Measurements from ENCODE around the gene COLGALT1. TPM values are rescaled to one million over a fixed set of nuclear protein-coding genes. Genes with fewer than 3 reads are reported as not detected.
"Not testable (repeated sequence)": the region's sequence is repeated elsewhere in the genome, so short reads cannot be mapped to it uniquely, and the experiment has no call there.

COLGALT1 gene
- total RNA-seq, 1 donor = 62.5 TPM

DNA sequence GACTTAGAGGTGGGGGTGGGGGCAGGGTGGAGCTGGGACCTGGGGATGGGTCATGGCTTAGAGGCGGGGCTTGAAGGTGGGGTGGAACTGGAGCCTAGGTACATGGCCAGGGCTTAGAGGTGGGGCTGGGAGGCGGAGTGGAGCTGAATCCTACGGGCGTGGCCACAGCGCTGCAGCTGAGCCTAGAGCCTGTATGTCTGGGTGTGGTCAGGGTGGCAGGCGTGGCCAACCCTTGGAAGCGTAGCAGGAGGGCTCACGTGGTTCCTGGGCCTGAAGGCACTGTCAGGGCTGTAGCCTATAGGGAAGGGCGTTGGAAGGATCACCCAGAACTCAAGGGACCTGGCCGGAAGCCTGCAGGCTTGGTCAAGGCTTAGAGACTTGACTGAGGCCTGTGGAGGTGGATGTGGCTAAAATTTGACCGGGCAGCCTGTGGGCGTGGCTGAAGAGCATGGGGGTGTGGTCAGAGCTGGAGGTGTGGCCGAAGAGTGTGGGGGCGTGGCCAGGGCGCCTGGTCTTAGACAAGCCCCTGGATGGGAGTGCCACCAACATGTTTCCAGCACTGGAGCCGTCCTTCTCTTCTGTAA is 24.3 kb downstream of the COLGALT1 start:
- H3K4me3 ChIP-seq (ENCODE audit: low read depth, low read length) = no peak overlapping the region
- peak; percentile 75 for DNase-seq (ENCODE audit: low read depth)
- TF ChIP-seq, protein P1, sequence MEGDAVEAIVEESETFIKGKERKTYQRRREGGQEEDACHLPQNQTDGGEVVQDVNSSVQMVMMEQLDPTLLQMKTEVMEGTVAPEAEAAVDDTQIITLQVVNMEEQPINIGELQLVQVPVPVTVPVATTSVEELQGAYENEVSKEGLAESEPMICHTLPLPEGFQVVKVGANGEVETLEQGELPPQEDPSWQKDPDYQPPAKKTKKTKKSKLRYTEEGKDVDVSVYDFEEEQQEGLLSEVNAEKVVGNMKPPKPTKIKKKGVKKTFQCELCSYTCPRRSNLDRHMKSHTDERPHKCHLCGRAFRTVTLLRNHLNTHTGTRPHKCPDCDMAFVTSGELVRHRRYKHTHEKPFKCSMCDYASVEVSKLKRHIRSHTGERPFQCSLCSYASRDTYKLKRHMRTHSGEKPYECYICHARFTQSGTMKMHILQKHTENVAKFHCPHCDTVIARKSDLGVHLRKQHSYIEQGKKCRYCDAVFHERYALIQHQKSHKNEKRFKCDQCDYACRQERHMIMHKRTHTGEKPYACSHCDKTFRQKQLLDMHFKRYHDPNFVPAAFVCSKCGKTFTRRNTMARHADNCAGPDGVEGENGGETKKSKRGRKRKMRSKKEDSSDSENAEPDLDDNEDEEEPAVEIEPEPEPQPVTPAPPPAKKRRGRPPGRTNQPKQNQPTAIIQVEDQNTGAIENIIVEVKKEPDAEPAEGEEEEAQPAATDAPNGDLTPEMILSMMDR (IDR thresholded peaks at IDR 0.05; ENCODE audit: insufficient read depth, low read length) = no peak

DNA sequence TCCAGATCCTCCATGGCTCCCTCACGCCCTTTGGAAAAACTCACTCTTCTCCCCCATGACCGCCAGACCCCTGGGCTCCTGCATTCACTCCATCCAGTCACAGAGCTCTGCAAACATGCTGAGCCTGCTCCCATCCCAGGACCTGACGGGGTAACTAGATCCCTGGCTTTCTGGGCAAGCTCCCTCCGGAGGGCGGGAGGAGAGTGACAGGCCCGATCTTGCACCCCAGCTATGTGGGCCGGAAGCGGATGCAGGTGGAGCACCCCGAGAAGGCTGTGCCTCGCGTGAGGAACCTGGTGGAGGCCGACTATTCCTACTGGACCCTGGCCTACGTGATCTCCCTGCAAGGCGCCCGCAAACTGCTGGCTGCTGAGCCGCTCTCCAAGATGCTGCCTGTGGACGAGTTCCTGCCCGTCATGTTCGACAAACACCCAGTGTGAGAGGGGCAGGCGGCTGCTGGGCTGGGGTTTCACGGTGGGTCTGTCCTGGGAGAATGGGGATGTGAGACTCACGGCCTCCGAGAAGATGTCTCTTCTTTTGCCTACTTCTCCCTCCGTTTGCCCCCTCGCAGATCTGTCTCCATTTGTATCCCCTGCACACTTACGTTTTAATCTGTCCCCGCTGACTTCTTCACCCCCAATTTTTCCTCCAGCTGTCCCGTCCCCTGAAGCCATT is 25.2 kb downstream of the COLGALT1 start:
- DNase-seq (ENCODE audit: low read depth) = no peak
- TF ChIP-seq, protein P1 (IDR thresholded peaks at IDR 0.05; ENCODE audit: insufficient read depth, low read length) = no peak

DNA sequence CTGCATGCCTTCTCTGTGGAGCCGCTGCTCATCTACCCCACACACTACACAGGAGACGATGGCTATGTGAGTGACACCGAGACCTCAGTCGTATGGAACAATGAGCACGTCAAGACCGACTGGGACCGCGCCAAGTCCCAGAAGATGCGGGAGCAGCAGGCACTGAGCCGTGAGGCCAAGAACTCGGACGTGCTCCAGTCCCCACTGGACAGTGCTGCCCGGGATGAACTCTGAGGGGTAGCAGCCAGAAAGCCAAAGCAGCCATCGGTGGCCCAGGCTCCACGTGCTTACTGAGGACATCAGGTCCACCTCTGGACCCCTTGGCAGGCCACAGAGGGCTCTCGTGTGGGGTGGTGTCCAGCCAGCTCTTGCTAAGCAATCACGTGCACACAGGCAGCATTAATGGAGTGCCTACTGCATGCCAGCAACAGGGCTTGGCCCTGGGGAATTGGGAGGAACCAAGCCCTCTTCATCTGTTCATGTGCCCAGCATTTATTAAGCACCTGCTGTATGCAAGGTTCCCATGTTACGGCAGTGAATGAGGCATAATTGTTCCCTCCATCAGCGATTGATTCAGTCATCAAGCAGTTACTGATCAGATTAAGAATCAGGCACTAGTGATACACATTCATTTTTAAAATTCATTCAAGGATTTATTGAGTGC is 25.9 kb downstream of the COLGALT1 start:
- no peak overlapping the region for H3K4me3 ChIP-seq (ENCODE audit: low read depth, low read length)
- TF ChIP-seq, protein P1 (IDR thresholded peaks at IDR 0.05; ENCODE audit: insufficient read depth, low read length) = no peak
- no peak for DNase-seq (ENCODE audit: low read depth)

More for the DNA sequence above, 25.2 kb downstream of the COLGALT1 start:
- H3K4me3 ChIP-seq (ENCODE audit: low read depth, low read length) = no peak overlapping the region

DNA sequence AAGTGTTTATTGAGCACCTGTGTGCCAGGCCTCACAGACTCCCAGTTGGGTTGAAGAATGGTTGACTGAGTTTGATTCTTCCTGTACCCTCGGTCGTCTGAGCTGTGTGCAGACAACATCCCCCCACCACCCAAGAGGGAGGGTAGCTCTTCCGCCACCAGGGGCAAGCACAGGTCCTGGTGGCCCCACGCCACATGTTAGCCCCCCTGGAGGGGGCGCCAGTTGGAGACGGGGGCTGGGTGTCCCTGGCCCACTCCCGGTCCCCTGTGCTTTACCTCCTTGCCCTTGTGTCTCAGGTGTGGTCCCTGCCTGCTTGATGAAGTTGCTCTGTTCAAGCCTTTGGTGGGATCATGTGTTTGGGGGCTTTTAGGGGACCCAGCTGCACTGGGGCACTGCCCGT is 27.2 kb downstream of the COLGALT1 start:
- H3K4me3 ChIP-seq (ENCODE audit: low read depth, low read length) = no peak overlapping the region
- no peak for DNase-seq (ENCODE audit: low read depth)
- TF ChIP-seq, protein P1 (IDR thresholded peaks at IDR 0.05; ENCODE audit: insufficient read depth, low read length) = no peak

DNA sequence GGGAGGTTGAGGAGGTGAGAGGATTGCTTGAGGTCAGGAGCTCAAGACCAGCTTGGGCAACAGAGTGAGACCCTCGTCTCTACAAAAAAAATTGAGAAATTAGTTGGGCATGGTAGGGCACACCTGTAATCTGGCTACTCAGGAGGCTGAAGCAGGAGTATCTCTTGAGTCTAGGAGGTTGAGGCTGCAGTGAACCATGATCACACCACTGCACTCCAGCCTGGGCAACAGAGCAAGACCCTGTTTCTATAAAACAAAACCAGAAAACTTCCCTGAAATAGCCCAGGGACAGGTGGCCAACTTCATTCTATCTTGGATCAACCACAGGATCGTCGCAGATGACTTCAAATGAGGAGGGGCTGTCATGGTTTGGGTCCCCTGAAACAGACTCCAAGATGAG is 28.7 kb downstream of the COLGALT1 start:
- no peak for DNase-seq (ENCODE audit: low read depth)
- H3K4me3 ChIP-seq (ENCODE audit: low read depth, low read length) = no peak overlapping the region
- TF ChIP-seq, protein P1 (IDR thresholded peaks at IDR 0.05; ENCODE audit: insufficient read depth, low read length) = no peak

DNA sequence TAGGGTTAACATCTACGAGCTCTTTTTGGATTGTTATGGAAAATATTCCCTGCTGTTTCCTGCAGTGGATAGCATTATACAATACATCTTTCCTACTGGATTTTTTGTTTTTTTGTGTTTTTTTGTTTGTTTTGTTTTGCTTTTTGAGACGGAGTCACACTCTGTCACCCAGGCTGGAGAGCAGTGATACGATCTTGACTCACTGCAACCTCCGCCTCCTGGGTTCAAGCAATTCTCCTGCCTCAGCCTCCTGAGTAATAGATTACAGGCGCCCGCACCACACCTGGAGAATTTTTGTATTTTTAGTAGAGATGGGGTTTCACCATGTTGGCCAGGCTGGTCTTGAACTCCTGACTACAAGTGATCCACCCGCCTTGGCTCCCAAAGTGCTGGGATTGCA is 29.9 kb downstream of the COLGALT1 start:
- not testable (repeated sequence) for H3K4me3 ChIP-seq (ENCODE audit: low read depth, low read length); DNase-seq (ENCODE audit: low read depth)

DNA sequence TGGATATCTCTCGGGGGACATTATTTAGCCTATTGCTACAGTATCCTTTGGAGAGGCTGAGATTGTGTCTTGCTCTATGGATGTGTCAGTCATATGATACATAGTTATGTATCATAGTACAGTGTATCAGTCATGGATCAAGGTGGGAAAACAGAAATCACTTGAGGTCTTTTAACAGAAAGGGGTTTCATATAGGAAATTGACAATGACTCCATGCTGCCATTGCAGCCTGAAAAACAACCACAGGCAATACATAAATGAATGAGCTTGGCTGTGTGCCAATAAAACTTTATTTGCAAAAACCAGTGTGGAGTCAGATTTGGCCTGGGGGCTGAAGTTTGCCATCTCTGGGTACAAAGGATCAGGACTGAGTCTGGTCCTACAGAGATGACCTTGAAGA is 35.4 kb downstream of the COLGALT1 start:
- TF ChIP-seq, protein P1 (IDR thresholded peaks at IDR 0.05; ENCODE audit: insufficient read depth, low read length) = no peak
- no peak for DNase-seq (ENCODE audit: low read depth)
- no peak overlapping the region for H3K4me3 ChIP-seq (ENCODE audit: low read depth, low read length)

DNA sequence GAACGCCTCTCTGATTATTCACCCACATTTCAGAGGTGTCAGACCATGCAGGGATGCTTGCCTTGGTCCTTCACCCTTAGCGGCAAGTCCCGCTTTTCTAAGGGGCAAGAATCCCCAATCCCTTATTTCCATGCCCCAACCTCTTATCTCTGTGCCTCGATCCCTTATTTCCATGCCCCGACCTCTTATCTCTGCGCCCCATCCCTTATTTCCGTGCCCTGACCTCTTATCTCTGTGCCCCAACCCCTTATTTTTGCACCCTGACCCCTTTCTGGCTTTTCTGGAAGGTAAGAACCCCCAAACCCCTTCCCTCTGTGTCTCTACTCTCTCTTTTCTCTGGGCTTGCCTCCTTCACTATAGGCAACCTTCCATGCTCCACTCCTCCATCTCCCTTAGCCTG is 38.8 kb downstream of the COLGALT1 start:
- DNase-seq (ENCODE audit: low read depth); H3K4me3 ChIP-seq (ENCODE audit: low read depth, low read length): not testable (repeated sequence)

DNA sequence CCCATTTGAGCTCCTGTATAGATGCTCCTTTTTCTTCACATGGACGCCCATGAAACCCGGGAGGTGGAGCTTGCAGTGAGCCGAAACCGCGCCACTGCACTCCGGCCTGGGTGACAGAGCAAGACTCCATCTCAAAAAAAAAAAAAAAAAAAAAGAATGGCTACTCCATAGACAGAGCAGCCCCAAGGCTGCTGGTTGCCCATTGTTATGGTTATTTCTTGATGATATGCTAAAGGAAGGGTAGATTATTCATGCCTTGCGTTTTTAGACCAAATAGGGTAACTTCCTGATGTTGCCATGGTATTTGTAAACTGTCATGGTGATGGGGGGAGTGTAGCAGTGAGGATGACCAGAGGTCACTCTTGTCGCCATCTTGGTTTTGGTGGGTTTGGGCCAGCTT is 42.6 kb downstream of the COLGALT1 start:
- not testable (repeated sequence) for H3K4me3 ChIP-seq (ENCODE audit: low read depth, low read length); DNase-seq (ENCODE audit: low read depth)
